ENCODE results near the gene MYT1.
A peak's percentile ranks its signal among the peaks of the same experiment; 100 is the strongest.

The MYT1 gene

DNA sequence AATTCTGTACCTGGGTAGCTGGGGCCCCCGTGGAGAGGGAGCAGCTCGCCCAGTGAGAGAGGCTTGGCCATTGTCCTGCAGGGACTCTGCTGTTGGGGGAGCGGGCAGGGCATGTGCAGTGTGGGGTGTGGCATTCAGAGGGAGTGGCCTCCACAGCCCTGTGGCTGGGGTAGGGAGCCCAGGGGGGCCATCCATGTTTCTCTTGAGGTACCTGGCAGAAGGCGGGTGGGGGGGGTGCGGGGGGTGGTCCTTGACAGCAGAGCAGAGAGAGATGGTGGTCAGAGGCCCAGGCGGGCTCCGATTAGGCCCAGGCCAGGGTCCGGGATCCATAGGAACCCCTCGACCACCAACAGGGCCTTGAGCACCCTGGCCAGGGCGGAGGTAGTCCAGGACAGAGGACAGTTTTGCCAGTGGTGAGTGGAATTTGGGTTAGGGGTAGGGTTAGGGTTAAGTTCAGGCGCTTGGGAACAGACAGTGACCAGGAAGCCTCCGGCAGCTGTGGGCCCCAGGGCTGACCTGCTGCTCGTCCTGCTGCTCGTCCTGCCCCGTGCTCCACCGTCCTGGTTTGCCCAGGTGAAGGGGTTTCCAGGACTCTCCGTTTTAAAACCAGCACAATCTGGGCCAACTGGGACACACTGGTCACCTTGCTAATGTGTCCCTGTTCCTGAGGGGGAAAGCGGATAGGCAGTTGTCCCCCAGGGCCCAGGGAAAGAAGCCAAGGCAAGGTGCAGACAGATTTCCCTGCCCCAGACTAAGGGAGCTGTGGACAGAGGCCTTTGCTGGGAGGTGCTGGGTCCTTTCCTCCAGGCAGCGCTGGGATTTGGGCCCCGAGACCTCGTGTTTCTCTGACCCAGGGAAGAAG, 24.8 kb upstream of the MYT1 start:
- FAIRE-seq = no peak
- no peak for DNase-seq (ENCODE audit: low spot score)

DNA sequence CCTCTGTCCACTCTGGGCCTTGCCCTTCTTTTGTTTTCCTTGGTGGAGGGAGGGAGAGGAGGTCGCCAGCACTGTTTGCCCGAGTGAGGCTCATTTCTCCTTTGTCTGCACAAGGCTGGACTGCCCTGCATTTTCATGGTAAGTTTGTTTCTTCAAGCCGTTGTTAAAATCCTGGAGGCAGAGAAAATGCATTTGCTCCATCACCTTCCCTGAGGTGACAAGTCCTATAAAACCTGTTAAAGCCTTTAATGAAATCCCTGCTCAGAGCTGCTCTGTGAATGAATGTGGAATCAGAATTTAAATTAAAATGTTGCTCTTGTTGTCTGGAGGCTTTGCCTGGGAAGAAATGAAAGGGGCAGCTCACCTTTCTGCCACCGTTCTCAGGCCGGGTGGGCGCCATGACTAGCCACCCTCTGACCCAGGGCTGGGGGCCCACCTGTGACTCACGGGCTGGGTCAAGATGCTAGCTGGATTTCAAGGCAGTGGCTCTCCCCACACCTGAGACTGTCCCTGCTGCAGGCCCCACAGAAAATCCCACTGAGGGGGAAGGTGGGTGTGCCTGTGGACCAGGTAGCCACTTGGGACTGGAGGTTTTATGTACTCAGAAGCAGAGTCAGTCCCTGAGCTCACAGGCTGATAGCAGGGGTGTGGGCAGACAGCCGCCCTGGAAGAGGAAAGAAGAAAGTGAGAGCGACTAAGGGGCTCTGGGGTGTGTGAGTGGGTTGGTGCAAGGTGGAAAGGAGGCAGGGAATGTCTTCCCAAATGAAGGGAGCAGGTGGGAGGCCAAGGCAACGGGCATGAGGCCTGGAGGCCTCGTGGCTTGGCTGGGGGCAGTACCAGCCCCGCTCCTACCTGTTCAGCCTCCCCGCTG, 24.0 kb upstream of the MYT1 start:
- FAIRE-seq (no peak), DNase-seq (ENCODE audit: low spot score) (no peak)

DNA sequence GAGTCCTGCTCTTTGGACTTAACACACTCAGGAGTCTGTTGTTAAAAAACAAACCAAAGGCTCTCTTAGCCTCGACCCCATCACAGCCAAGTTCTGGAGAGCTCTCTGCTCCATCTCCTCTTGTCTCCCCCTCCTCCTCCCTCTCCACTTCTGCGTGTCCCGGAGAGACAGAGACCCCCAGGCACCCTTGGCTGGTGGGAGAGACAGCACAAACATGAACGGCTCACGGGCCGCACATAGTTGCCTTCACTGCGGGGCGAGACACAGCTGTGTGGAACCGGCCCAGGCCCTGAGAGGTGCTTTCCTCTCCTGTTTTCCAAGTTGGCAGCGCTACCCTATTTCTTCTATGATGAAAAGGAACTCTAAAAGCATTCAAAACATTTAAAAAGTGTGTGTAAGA, 23.3 kb upstream of the MYT1 start:
- FAIRE-seq = no peak
- no peak for DNase-seq (ENCODE audit: low spot score)

DNA sequence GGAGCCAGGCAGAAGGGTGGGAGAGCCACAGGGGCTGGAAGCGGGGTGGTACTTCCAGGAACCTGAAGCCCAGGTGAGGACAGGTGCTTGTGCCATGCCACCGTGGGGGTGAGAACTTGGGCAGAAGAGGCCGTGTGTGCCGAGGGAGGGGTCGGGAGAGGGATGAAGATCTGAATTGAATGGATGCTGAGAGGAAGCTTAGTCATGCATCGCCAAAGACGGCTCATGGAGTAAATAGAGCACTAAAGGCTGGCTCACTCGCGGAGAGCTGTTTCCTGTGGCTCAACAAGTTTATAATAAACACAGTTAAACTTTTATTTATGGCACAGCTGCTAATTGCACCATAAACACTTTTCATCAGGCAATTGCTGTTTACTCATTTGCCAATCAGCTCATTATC, 21.7 kb upstream of the MYT1 start:
- DNase-seq (ENCODE audit: low spot score) = no peak
- FAIRE-seq = no peak

DNA sequence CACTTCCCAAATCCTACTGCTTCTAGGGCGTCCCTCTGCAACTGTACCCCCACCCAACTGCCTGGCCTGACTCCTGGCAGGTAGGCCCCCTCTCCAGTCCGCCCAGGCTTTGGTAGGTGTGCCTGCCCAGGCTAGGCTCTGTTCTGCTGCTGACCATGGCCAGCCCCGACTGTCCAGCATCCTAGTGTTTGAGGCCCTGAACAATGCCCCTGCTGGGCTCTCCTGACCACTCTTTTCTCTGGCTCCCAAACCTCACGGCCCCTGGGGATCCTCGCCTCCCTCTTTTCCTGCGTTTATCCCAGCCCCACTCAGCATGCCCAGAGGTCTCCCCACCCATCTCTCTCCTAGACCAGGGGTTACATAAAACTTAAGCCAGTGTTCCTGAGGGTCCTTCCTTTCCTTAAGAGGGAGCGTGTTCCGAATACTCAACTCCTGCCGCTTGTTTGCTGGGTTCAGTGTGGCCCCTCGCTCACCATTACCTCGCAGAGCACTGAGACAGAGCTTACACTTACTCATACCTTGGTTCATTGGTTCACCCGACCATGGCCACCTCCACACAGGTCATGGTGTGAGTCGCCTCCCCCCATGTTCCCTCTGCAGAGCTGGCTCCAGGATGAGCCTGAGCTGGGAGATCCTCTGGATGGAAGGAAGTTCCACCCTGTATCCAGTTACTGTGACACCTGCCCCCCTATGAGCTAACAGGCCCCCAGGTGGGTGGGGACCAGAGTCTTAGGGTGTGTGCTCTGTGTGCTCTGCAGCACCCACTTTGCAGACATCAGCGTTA, 21.0 kb upstream of the MYT1 start:
- FAIRE-seq (no peak), DNase-seq (ENCODE audit: low spot score) (no peak)

DNA sequence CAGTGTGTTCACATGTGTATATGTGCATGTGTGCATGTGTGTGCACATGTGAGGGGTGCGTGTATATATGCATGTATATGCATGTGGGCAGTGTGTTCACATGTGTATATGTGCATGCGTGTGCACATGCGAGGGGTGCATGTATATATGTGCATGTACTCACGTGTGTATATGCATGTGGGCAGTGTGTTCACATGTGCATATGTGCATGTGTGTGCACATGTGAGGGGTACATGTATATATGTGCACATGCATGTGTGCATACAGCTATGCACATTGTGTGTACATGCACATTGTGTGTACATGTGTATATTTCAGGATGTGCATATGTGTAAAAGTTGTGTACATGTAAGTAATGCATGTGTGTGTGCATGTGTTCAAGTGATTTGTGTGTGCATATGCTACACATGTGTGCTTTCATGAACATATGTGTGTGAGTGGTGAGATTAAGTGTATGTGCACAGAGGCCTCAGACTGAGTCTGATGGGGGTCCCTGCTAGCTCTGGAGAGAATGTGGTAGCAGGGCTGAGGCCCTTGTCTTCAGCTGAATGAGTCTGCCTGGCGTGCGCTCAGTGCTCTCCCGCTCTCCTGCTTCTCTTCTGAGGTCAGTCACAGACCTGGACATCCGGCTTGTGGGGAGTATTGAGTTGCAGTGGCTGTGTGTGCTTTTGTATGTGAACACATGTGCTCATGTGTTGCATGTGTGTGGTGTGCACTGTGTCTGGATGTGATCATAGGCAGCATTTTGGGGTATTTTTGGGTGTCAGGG, 19.9 kb upstream of the MYT1 start:
- FAIRE-seq (no peak), DNase-seq (ENCODE audit: low spot score) (no peak)

DNA sequence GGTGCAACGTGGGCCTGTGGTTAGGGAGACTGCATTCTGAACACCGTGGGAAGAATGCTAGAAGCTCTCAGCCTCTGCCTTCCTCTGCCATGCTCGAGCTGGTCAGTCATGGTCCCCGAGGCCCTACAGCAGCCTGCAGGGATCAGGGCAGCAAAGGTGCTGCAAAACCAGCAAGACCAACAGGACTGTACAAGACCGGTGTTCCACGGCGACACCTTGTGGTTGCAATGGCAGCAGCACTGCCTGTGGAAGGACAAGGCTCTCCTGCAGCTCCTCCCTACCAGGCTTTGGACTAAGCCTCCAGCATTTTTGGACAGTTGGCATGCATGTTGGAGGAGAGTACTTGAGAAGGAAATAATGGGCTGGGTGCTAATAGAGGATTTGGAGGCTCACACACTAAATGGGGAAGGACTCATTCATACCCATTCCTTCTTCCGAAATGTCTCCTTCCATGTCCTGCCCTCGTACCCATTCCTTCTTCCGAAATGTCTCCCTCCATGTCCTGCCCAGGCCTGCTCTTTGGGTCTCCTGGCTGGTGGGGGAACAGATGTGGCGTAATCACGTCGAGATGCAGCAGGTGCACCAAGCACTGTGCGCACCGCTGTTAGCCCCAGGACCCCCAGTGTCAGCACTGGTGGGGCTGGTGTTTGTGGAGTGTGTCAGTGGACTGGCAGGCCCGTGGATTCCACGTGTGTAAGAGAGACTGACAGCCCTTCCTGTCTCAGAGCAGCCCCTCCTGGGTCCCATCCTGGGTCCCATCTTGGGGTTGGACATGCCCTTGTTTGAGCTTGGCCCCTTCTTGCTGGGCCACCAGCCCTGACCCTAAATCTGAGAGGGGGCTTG, 18.6 kb upstream of the MYT1 start:
- DNase-seq (ENCODE audit: low spot score) = no peak
- no peak for FAIRE-seq

DNA sequence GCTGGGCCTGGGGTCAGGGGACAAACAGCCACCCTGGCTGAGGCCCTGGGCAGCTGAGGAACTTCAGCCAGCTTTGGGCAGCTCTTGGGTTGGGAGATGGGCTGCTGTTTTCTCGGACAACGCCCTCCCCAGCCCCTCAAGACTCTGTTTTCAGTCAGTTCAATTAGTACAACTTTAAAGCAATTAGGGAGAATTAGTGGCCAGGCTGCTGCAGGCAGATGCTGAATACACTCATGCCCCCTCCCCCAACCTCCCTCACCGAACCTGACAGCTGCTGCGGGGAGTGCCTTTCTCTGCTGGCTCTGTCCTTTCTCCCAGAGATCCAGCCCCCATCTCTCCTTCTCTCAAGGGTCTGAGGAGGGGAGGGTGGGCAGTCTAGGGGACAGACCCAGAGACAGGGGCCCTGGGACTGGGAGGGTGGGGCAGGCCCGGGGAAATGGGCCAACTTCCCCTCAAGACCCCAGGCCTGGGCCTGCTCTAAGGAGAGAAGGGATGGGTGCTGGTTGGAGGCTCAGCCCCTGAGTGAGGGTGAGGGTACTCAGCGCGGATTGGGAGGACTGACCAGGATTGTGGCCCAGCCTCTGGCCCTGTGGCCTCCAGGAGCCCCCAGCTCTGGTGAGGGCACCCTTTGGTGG, 17.8 kb upstream of the MYT1 start:
- DNase-seq (ENCODE audit: low spot score) (no peak), FAIRE-seq (no peak)

DNA sequence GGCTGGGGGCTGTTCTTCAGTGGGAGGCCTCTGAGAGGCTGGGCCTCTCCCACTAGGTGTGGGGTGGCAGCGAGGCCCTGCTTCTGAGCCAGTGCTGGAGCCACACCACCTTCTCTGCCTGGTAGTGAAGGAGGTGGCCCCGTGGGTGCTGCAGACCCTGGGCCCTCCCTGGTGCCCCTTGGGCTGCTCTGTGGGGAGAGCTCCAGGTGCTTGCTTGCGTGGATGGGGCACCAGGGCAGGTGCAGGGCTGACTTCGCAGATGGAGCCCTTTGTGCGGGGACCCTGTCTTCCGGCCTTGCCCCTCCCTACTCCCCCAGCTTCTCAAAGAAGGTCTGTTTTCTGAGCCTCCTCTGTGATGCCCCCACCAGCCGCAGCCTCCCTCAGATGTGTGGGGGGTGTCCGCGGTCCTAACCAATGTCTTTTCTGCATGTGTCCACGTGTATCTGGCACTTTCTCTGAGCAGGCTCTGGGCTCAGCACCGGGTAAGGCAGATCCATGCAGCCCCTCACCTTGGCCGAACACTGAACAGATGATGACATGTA, 17.2 kb upstream of the MYT1 start:
- DNase-seq (ENCODE audit: low spot score) (no peak), FAIRE-seq (no peak)

DNA sequence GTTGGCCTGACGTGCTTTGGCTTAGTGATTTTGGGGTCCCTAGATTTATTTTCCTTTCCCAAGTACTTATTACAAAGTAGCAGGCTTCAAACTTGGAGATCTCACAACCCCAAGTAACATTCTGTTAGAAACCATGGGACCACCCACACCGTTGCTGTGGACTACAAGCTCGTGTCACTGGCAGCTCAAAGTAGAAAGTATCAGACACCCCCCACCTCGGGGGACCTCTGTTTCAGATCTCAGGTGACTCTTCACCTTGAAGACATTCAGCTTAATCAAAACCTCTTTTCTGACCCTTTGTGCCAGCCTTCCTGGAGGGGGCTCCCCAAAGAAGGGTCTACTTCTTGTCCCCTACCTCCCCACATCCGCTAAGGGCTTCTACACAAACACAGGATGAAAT, 15.7 kb upstream of the MYT1 start:
- FAIRE-seq (no peak), DNase-seq (ENCODE audit: low spot score) (no peak)

DNA sequence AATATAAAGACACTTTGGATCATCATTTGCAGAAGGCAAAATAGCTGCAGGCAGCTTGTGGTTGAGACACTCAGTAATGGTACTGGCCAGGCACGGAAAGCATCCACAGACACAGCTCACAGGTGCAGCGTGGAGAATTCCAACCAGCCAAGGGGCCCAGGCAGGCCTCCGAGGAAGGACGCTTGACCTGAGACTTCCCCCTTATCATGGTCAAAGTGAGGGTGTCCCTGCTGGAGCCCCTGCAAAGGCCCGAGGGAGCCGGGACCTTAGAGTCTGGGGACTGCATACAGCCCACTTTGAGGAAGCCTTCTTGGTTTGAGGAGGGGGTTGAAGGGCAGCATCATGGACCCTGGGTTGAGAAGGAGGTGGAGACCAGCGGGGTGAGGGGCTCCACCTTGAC, 15.1 kb upstream of the MYT1 start:
- FAIRE-seq (no peak), DNase-seq (ENCODE audit: low spot score) (no peak)

DNA sequence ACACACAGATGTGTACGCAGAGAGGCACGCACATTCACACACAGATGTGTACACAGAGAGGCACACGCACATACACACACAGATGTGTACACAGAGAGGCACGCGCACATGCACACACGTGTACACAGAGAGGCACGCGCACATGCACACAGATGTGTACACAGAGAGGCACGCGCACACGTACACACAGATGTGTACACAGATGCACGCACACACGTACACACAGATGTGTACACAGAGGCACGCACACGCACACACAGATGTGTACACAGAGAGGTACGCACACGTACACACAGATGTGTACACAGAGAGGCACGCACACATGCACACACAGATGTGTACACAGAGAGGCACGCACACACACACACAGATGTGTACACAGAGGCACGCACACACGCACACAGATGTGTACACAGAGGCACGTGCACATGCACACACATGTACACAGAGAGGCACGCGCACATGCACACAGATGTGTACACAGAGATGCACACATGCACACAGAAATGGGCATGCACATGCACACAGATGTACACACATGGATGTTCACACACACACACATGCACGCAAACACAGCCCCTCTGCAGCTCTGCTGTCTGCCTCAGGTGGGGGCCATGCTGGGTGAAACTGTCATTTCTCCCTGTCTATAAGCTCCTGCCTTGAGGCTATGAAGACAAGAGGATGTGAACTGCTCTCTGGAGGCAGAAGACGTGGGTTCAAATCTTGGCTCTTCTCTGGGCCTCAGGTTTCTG, 14.3 kb upstream of the MYT1 start:
- no peak for FAIRE-seq

DNA sequence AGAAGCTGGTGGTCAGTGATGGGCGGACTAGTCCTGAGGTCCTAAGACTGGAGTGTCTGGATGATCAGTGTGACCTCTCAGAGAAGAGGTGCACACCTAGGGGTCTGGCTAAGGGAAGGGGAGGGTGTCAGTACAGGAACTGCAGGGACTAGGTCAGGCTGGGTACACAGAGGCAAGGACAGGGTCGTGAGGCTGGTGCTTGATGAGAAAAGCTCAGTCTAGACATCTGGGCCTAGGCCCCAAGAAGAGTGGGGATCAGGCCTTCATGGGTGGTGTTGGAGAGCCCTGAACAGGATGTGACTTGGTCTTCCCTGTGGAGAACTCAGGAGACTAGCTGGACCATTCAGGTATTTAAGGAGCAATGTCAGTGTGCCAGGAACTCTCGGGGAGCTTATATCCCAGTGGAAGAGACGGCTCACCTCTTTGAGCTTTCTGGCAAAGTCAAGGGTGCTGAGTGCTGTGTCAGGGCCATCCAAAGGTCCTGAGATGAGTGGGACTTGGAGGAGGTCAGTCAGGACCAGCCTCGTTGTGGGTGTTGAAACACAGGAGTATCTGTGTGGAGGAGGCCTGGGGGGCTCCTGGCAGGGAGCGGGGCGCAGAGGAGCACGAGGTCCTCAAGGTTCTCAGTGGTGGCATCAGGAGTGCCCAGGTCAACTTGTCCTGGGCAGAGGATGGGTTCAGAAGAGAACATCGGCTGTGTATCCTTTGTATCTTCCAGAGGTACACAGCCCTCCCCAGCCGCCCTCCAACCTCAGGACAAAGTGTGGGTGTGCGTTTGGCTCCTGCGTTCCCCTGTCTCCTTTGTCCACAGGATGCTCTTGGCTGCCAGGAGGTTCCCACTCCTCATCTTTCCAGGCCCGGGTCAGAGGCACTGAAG, 13.3 kb upstream of the MYT1 start:
- no peak for DNase-seq (ENCODE audit: low spot score)
- no peak for FAIRE-seq

More for the DNA sequence above, 14.3 kb upstream of the MYT1 start:
- DNase-seq (ENCODE audit: low spot score) = no peak

DNA sequence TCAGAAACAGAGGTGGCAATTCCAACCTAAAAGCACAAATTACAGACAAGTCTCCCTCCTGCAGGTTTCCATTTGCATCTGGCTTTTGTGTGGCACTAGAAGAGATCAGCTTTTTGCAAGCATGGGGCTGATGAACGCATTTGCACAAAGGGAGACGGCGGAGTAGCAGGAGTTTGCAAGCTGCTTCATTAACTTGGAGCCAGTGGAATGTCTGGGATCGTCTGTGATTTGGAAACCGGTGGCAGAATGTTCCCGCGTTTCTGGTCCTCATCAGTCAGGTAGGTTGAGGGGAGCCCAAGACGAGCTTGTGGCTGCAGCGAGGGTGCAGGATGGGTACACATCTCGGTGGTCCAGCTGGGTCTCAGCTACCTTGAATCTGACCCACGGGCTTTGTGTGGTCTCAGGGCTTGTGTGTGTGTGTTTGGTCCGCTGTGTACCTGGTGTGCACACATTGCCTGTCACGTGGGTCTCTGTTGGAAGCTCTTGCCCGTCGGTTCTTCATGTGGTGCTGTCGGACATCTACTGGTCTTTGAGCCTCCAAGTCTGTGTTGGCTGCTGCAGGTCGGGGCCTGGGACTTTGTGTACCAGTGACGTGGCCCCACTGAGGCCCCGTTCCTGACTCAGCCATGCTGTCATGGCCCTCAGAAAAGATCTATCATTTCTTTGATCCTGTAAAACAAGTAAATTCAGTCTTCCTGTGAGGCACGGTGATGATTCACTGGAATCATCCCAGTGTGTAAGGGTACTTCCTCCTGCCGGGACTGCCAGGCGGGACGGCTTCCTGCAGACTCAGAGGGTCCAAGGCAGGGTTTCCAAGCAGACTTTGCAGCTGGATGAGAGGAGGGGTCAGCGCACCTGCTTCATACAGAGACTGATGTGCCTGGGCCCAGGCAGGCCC, 12.4 kb upstream of the MYT1 start:
- DNase-seq (ENCODE audit: low spot score) (peak; percentile 26), FAIRE-seq (no peak)

DNA sequence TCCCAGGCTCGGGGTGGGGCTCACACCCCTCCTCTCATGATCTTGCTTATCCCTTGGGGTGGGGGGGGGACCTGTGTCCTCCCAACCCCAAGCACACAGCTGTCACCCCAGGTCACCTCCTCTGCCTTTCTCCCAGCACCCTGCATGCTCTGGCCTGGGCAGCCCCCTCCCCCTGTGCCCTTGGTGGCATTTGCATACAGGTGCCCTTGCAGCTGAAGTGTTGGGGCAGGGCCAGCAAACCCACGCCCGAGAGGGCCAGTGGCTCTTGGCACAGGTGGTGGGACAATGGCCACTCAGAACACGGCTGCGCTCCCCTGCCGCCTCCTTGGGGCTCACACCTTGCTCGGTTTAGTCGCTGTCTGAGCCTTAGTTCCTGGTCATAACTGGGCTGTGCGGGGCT, 11.3 kb upstream of the MYT1 start:
- no peak for DNase-seq (ENCODE audit: low spot score)
- no peak for FAIRE-seq

DNA sequence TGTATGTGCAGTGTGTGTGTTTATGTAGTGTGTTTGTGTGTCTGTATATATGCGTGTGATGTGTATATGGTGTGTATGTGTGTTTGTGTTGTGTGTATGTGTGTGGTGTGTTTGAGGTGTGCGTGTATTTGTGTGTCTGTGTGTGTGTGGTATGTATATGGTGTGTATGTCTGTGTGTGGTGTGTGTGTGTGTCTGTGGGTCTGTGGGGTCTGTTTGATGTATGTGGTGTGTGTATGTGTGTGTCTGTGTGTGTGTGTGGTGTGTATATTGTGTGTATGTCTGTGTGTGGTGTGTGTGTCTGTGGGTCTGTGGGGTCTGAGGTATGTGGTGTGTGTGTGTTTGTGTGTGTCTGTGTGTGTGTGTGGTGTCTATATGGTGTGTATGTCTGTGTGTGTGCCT, 10.8 kb upstream of the MYT1 start:
- no peak for FAIRE-seq

More for the DNA sequence above, 10.8 kb upstream of the MYT1 start:
- no peak for DNase-seq (ENCODE audit: low spot score)
